Midbrain (tissue), 1 donor: ENCODE measurements around the gene SCYGR8.
"Not testable (repeated sequence)": the region's sequence is repeated elsewhere in the genome, so short reads cannot be mapped to it uniquely, and the experiment has no call there.

Source experiments
- DNase-seq: peaks from one replicate; lab custom pipeline; 2025; lab: John Stamatoyannopoulos, UW

SCYGR8 gene, protein sequence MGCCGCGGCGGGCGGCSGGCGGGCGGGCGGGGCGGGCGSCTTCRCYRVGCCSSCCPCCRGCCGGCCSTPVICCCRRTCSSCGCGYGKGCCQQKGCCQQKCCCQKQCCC

DNA sequence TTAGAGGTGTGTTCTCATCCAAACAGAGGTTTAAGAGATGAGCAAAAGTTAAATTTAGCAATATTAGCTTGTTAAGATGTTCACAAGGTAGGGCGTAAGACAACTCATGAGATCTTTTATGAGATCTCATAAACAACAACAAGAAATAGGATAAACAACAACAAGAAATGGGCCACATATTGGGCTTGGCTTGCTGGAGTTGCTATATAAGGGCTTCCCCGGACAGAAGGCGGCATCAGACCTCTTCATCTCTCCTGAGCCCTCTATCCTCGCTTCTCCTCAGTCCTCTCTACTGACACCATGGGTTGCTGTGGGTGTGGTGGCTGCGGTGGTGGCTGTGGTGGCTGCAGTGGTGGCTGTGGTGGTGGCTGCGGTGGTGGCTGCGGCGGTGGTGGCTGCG is at the start of gene SCYGR8:
Gene SCYGR8 (plus strand): TSS at position 301 of the 400 bp plus-strand sequence. CDS start 0 bp downstream, at position 301.
- no peak for DNase-seq

DNA sequence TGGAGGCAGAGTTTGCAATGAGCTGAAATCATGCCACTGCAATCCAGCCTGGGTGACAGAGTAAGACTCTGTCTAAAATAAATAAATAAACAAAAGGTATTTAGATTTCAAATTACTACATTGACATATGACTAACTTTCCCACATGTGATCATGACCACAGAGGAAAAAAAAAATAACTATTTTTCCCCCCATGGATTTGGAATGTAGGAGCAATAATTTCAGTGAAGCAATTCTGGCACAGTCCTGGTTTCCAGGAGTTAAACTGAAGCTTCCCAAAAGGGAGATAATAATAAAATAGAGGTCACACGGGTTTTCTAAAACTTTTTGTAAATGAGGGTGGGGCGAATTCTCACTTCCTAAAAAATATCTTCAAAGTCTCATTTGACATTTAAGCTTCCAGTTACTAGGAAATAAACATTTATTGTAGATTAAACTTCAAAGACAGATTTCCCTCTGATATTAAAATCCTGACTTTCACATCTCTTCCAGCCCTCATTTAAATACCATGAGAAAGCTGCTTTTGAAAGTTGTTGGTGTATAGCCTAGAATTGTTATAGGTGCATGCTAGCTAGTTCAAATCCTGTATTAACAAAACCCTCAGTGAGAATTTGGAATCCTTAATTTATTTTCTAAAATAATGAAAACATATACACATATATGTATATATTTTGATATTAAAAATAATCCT is 48.6 kb upstream of the SCYGR8 start:
- no peak for DNase-seq

DNA sequence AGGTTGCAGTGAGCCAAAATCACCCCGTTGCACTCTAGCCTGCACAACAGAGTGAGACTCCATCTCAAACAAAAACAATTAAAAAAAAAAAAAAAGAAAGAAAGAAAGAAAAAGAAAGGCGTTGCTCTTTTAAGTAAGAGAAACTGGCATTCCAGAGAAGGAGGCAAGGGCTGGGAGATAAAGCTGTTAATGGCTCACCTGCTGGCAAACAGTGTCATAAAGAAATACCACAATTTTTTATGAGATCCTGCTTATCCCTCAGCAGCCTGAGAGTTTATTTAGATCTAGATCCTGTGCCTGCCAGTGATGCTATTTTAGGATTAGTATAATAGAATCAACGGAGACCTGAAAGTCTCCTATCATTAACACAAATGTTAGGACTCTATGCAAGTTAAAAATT is 44.1 kb upstream of the SCYGR8 start:
- no peak for DNase-seq

DNA sequence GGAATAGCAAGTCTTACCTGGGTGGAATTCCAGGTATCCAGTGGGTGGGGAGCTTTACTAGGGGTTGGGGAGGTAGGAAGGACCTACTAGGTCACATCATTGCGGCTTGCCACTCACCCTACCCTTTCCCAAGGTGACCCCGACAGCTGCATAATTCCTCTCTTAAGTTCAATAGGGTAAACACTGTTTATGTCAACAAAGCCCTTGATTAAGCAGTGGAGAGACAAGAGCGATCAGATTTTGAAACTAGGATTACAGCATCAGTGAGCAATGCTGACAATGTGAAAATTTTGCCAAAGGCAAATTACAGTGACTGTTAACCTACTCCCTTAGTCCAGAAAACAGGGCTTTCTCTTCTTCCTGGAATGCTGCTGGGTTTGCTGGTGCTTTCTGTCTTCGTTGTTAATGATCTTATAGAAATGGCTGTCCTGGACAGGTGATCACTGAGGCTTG is 42.4 kb upstream of the SCYGR8 start:
- DNase-seq: no peak

DNA sequence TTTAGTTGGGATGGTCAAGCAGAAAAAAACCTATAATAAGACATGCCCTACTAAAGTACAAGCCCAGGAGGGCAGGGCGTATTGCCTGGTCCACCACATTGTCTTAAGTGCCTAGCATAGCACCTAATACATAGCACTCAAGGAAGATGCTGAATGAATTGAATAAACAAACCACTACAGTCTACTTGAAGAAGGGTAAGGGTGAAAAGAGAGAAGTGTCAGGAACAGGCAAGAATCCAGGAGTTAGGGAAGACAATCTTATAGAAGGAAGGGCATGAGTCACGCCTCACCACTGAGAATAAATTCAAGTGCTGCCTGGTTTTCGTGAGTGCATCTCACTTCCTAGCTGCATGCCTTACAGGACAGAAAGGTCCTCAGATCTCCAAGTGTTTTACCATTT is 41.7 kb upstream of the SCYGR8 start:
- DNase-seq: no peak

DNA sequence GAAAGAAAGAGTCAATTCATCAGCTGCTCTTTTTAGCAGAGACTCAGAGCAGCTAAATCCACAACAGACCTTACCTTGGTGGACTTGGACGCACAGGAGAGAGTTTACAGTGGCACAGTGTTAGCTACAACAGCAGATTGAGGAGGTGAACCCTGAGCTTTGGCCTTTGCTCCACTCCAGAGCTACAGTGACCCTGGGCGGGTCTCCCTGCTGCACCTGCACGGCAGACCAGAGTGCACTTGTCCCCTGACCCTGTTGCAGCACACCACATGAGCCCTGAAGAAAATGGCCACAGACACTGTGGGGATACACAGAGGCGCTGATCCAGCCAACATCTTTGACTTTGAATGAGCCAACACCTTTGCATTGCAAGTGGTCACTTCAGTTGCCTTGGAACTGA is 38.8 kb upstream of the SCYGR8 start:
- no peak for DNase-seq

DNA sequence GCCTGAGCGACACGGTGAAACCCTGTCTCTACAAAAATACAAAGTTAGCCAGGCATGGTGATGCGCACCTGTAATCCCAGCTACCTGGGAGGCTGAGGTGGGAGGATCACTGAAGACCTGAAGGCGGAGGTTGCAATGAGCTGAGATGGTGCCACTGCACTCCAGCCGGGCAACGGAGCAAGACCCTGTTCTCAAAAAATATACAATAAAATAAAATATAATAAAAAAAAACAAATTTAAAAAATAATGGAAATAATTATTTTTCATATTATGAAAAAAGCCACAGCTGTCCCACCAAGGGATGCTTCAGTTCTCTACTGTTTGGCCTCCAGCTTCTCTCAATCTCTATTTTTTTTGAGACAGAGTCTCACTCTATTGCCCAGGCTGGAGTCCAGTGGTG is 38.3 kb upstream of the SCYGR8 start:
- no peak for DNase-seq

DNA sequence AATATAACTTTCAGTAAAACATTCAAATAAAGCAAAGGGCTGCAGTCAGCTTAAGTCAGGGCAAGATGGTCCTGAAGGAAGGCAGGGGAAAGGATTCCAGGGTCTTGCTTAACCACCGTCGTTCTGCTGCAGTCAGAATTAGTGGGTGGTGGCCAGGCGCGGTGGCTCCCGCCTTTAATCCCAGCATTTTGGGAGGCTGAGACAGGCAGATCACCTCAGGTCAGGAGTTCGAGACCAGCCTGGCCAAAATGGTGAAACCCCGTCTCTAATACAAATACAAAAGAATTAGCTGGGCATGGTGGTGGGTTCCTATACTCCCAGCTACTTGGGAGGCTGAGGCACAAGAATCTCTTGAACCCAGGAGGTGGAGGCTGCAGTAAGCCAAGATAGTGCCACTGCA is 34.7 kb upstream of the SCYGR8 start:
- no peak for DNase-seq

DNA sequence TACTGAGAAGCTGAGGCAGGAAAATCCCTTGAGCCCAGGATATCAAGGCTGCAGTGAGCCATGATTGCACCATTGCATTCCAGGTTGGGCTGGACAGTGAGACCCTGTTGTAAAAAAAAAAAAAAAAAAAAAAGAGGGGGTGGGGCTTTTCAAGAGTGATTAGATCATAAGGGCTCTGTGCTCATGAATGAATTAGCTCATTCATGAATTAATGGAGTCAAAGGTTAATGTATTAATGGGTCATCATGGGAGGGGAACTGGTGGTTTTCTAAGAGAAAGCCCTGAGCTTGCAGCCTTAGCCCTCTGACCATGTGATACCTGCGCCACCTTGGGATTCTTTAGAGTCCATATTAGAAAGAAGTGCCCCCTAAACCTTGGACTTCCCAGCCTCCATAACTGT is 32.4 kb upstream of the SCYGR8 start:
- no peak for DNase-seq

DNA sequence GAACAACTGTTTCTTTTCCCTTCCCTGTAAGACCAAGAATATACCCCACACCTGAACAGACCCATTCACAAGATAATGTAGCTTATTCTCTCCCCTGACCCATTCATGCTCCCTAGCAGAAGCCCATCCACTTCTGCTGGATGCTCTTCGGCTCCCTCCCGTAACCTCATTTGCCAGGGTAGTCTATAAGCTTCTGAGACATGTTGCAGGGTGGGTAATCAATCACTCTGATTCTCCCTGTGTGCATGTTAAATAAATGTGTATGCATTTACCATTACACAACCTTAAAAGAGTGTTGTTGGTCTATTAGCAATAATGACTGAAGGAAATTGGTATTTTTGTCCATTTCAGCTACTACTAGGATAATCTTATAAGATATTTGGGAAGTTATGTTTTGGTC is 29.2 kb upstream of the SCYGR8 start:
- DNase-seq: no peak

DNA sequence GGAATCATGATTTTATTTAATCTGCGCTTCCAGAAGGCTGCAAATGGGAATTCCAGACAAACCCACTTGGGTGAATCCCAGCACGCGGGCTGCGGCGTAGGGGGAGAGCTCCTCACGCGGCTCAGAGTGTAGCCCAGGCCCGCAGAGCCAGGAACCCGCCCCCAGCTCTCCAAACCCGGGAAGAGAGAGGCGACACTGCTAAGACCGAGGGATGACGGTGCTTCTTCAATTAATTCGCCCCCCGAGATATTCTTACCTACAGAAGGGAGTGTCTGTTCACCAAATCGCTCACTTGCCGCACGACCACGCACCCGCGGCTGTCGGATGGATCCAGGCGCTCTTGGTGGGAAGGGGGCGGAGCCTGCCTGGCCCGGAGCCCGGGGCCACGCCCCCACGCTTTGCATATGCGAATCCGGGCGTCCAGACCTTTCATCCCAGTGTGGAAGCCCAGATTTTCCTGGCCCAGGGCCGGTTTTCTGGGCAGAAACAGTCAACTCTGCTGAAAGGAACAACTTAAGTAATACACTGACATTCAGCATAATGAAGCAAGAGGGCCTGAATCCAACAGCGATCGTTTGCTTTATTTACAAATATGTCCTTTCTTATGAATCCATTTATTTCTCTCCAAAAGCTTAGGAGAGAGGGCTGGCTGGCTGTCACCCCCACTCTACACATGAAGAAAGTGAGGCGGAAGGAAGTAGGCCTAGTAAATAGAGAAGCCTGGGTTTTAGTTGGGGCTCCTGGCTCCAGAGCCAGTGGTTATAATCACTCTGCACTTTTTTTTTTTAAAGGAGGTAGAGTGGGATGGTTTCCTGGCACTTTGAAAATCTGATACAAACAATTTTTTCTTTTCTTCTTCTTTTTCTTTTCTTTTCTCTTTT is 27.8 kb upstream of the SCYGR8 start, which contains the start of gene SLC19A3:
Gene SLC19A3 (minus strand): TSS at position 342 of the 881 bp plus-strand sequence. CDS start 15,710 bp downstream, outside the sequence.
- peak; percentile 82 for DNase-seq

DNA sequence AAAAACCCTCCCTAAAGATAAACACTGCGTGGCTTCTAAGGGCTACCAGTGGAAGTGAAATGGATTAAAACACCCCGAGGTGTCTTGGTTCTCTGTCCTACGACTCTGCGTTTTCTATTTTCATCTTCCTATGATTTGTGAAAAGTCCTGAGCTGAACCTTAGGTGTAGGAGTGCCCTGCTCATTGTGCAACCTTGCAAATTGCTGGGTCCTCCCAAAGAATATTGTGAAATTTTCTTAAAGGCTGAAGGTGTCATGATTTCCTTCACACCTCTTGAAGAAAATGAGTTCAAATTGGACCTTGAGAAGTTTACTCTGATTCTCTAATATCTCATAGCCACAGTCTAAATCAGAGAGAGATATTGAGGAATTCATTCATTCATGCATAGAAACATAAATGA is 26.1 kb upstream of the SCYGR8 start:
- no peak for DNase-seq

DNA sequence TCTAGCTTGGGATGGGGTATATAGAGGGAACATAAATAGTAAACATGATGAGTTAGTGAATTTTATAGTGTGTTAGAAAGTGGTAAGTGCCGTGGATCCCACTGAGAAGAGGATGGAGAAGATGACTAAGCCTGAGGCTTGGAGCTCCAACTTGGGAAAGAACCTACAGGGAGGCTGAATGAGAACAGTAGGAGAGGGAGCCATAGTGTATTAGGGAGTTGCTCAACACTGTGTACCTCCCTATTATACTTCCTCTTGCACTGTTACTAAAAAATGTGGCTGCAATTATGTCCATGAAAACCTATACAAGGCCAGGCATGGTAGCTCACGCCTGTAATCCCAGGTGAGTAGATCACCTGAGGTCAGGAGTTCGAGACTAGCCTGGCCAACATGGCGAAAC is 25.0 kb upstream of the SCYGR8 start:
- DNase-seq: no peak

DNA sequence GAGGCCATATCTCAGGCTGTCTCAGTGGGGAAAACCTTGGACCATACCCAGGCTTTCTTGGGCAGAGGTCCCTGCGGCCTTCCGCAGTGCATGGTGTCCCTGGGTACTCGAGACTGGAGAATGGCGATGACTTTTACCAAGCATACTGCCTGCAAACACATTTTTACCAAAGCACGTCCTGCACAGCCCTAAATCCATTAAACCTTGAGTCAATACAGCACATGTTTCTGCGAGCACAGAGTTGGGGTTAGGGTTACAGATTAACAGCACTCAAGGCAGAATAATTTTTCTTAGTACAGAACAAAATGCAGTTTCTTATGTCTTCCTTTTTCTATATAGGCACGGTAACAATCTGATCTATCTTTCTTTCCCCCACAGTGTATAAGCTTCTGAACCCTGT is 22.9 kb upstream of the SCYGR8 start:
- DNase-seq: not testable (repeated sequence)

DNA sequence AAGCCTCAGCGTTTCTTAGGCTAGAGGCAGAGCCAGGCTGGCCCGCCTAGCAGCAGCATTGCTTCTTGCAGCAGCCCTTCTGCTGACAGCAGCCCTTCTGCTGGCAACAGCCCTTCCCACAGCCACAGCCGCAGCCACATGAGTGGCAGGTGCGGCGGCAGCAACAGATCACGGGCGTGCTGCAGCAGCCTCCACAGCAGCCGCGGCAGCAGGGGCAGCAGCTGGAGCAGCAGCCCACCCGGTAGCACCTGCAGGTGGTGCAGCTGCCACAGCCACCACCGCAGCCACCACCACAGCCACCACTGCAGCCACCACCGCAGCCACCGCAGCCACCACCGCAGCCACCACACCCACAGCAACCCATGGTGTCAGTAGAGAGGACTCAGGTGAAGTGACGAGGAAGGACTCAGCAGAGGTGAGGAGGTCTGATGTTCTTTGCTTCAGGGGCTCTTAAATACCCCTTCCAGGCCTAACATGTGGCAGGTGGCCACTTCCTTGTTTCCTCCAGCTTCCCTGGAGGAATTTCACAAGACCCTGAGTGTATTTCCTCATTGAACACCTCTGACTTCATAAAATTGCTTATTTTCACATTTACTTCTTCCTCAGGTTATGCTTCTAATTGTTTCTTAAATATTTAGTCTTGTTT is 21.2 kb upstream of the SCYGR8 start, which contains the start of gene SCYGR6:
Gene SCYGR6 (minus strand): TSS at position 364 of the 646 bp plus-strand sequence. CDS start 0 bp downstream, at position 364.
- no peak for DNase-seq

DNA sequence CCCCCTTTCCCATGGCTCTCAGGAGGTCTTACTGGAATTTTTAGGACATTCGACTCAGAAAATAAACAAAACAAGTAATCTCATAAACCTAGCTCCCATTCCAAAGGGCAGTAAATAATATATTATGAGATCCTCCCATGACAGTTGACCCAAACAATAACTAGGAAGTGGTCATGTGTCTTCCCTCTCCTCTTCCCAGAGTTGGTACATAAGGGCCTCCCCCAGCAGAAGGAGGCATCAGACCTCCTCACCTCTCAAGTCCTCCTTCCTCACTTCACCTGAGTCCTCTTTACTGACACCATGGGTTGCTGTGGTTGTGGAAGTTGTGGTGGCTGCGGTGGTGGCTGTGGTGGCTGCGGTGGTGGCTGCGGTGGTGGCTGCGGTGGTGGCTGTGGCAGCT is 17.7 kb upstream of the SCYGR8 start, which contains the start of gene SCYGR7:
Gene SCYGR7 (plus strand): TSS at position 301 of the 400 bp plus-strand sequence. CDS start 0 bp downstream, at position 301.
- DNase-seq: no peak

DNA sequence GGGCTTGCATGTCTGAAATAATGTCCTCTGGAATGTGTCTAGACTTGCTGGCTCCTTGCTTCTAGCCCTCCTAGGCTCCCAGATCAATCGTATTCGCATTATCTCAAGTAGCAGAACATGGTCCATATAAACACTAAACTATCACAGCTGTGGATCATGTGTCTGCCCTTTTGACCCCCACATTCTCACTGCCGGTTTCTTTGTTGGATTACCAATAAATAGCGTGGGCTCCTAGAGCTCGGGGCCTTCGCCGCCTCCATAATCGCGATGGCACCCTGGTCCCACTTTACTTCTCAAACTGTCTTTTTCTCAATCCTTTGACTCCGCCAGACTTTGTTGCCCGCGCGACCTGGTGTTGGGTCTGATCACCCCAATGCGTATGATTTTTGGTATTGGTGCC is 6.3 kb upstream of the SCYGR8 start:
- no peak for DNase-seq

DNA sequence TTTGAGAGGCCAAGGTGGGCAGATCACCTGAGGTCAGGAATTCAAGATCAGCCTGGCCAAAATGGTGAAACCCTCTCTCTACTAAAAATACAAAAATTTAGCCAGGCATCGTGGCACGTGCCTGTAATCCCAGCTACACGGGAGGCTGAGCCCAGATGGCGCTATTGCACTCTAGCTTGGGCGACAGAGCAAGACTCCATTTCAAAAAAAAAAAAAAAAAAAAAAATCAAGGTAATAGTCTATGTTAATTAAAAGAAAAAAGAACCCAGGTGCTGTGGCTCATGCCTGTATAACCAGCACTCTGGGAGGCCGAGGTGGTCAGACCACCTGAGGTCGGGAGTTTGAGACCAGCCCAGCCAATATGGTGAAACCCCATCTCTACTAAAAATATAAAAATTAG is 5.0 kb upstream of the SCYGR8 start:
- DNase-seq: not testable (repeated sequence)

DNA sequence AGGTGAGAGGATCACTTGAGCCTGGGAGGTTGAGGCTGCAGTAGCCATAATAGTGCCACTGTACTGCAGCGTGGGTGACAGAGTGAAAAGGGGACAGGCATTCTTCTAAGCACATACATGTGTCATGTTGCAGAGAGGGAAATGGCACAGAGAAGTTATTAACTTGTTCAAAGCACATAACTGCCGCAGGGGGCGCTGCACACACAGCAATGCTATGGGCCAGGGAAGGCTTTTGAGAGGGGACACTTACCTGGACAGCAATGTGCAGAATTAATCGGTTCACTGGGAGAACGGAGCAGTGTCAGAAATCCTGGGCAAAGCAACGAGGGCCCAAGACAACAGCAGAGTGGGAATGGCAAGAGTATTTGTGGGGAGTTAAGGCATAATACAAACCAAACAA is 2.4 kb downstream of the SCYGR8 start:
- no peak for DNase-seq

DNA sequence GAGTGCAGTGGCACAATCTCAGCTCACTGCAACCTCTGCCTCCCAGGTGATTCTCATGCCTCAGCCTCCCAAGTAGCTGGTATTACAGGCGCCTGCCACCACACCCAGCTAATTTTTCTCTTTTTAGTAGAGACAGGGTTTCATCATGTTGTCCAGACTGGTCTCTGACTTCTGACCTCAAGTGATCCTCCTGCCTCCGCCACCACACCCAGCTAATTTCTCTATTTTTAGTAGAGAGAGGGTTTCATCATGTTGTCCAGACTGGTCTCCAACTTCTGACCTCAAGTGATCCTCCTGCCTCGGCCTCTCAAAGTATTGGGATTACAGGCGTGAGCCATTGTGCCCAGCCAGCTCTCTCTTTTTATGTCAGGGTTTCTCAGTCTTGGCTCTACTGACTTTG is 10.6 kb downstream of the SCYGR8 start:
- DNase-seq: not testable (repeated sequence)

DNA sequence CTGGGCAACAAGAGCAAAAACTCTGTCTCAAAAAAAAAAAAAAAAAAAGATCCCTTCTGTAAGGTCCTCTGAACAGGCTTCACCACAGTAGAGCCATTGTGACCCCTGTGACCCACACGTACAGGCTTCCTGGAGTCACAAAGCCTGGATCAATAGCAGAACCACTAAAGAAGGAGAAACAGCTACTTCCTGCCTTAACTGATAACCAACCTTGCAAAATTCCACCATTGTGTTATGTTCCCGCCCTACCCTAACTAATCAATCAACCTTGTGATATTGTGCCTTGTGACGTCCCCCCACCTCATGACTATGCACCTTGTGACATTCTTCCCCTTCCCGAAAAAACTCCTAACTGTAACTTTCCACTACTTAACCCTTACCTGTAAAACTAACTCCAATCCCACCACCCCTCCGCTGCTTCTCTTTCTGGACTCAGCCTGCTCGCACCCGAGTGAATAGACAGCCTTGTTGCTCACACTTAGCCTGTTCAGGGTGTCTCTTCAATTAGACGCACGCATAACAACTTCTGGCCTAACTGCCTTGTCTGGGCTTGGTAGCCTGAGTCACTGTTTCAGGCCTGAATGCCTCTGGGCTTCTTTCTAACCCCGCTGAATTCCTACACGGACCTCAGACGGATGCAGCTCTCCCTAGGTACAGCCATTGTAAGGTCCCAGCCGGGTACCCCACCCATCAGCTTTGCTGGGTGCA is 13.9 kb downstream of the SCYGR8 start:
- no peak for DNase-seq
